Stimulated activated CD8-positive, alpha-beta memory T cell treated with anti-CD3 and anti-CD28 coated beads, Interleukin-4, amount 100 ng/mL, for 24 hours (primary cell): ENCODE results near the gene ZSCAN22.
"Not testable (repeated sequence)": the region's sequence is repeated elsewhere in the genome, so short reads cannot be mapped to it uniquely, and the experiment has no call there.

ENCODE experiments used
- DNase-seq: peaks from one replicate; pipeline ENCODE4 v3.0.0-alpha.2; 2020; ENCODE audit warnings: low read depth

ZSCAN22 gene

GRCh38 chr19:58326914-58327726 lies at the start of gene ZSCAN22:
TSS of gene ZSCAN22 (plus strand) at chr19:58326994. CDS start at chr19:58334803, 7,809 bp downstream.
- DNase-seq = peak; percentile 88

GRCh38 chr19:58277197-58277596 lies 49.6 kb upstream of the ZSCAN22 start:
- no peak for DNase-seq

GRCh38 chr19:58277748-58278540 lies 48.9 kb upstream of the ZSCAN22 start:
- DNase-seq = no peak

GRCh38 chr19:58278541-58279041 lies 48.2 kb upstream of the ZSCAN22 start, which contains the start of gene ZNF8:
TSS of gene ZNF8 (plus strand) at chr19:58278955. CDS start at chr19:58279082, 127 bp downstream.
- peak; percentile 98 for DNase-seq

GRCh38 chr19:58279042-58279924 lies 47.5 kb upstream of the ZSCAN22 start:
- peak; percentile 30 for DNase-seq

DNA sequence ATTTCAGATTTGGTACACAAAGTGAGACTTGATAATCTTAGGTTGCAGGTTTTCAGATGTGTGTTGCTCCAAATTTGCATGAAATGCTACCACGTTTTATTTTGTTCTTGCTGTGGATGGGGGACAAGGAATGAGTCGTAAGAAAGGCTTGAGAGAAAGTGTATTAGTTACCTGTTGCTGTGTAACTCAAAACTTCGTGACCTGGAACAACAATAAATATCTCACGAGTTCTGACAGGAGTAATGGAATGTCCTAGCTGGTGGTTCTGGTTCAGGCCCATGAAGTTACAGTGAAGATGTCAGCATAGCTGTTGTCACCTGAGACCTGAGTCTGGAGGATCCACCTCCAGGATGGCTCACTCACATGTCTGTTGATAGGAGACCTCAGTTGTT lies 46.9 kb upstream of the ZSCAN22 start:
- DNase-seq = no peak

- DNase-seq = no peak
Measured at GRCh38 chr19:58284199-58284598, 42.6 kb upstream of the ZSCAN22 start.

- no peak for DNase-seq
Measured at GRCh38 chr19:58291943-58292342, 34.9 kb upstream of the ZSCAN22 start.

DNA sequence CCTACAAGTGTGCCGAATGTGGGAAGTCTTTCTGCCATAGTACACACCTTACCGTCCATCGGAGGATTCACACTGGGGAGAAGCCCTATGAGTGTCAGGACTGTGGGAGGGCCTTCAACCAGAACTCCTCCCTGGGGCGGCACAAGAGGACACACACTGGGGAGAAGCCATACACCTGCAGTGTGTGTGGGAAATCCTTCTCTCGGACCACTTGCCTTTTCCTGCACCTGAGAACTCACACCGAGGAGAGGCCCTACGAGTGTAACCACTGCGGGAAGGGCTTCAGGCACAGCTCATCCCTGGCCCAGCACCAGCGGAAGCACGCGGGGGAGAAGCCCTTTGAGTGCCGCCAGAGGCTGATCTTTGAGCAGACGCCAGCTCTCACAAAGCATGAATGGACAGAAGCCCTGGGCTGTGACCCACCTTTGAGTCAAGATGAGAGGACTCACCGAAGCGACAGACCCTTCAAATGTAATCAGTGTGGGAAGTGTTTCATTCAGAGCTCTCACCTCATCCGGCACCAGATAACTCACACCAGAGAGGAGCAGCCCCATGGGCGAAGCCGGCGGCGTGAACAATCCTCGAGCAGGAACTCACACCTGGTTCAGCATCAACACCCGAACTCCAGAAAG lies 31.9 kb upstream of the ZSCAN22 start:
- DNase-seq = no peak

DNA sequence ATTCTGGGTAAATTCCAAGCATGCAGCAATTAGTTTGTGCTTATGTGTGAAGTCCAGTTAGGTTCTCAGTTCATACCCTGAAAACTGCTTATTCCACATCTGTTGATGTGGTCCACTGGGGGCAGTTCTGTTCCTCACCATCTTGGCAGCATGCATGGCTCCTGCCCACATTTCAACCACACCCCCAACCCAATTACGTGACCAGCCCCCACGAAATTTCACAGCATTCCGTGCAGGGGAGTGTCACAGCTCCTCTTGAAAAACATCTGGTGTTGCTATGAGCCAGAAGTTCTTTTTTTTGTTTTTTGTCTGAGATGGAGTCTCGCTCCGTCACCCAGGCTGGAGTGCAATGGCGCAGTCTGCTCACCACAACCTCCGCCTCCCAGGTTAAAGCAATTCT lies 30.7 kb upstream of the ZSCAN22 start:
- DNase-seq = no peak

GRCh38 chr19:58300620-58301019 lies 26.2 kb upstream of the ZSCAN22 start:
- no peak for DNase-seq

- DNase-seq = no peak
Measured at GRCh38 chr19:58304255-58304654, 22.5 kb upstream of the ZSCAN22 start.

- DNase-seq = no peak
Measured at GRCh38 chr19:58304748-58305064, 22.1 kb upstream of the ZSCAN22 start.

DNA sequence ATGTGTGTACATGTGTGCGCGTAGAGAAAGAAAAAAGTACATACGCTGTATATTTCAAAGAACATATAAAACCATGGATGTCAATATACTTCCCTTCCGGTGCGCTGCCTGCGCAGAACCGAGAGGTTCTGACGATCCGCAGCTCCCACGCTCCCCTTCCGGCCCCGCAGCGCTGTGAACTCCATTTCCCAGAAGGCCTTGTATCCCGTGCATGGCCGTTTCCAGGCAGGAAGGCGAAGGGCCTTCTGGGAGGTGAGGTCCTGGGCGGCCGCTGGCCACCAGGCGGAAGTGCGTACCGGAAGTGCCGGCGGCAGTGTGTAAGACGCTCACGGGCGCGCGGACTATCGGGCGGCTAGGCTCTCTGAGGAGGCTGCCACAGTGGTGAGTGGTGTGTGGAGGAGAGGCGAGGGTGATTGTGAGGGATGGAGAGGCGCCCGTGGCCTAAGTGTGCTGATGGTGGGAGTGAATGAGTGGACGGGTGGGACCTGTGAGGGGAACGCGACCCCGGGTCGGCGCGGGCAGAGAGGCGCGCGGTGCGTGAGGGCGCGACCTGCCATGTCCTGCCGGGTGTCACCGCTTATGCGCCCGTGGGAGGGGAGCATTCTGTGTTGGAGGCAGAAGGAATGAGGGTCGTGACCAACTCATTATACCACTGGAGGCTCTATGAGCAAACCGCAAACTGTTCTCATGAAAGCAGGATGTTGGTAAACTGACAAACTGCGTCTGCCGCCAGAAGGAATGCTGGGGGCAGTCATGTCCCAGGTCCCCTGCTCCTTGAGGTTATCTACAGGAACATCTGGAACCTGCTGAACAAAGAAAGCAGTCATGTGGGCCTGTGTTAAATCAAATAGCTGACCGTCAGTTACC lies 21.5 kb upstream of the ZSCAN22 start, which contains the start of gene ERVK3-1:
Gene ERVK3-1, plus strand, starts transcription at position 313 of the 867 bp plus-strand sequence. CDS start 6,792 bp downstream, outside the sequence.
- DNase-seq = peak; percentile 91

DNA sequence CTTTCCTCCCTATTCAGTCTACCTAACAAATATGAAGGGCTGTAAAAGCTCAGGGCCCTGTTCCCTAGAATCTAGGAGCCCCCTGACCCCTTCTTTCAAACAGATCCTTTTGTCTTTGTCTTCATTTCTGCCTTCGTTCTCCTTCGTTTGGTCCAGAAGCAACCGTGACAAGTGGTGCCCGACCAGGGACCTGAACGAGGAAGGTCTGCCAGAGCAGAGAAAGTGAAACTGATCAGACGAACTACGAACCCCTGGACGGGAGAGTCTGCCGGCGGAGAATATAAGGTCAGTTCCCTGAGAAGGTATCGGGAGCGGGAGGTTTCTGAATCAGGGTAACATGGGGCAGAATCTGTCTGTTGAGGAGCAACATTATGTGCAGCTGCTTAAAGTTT lies 20.9 kb upstream of the ZSCAN22 start:
- no peak for DNase-seq

DNA sequence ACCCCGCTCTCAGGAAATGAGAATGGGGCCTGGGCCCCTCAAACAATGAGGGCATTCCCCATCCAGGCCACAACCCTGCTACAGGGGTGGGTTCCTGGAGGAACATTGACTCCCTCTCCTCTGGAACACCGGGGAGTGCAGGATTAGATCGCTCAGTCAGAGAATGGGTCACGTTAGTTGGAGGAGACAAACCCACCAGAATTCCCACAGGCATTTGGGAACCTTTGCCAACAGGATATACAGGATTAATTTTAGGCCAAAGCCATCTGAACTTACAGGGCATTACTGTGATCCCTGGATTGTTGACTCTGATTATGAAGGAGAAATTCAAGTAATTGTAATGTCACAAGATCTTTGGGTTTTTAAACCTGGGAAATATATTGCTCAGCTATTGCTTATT lies 19.1 kb upstream of the ZSCAN22 start:
- DNase-seq = no peak

DNA sequence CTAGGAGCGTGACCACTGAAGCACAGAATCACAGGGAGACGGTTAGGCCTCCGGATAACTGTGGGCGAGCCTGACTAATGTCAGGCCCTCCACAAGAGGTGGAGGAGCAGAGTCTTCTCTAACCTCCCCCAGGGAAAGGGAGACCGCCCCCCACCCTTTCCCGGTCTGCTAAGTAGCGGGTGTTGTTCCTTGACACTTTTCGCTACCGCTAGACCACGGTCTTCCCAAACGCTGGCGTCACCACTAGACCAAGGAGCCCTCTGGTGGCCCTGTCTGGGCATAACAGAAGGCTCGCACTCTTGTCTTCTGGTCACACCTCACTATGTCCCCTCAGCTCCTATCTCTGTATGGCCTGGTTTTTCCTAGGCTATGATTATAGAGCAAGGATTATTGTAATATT lies 16.1 kb upstream of the ZSCAN22 start:
- DNase-seq = not testable (repeated sequence)

DNA sequence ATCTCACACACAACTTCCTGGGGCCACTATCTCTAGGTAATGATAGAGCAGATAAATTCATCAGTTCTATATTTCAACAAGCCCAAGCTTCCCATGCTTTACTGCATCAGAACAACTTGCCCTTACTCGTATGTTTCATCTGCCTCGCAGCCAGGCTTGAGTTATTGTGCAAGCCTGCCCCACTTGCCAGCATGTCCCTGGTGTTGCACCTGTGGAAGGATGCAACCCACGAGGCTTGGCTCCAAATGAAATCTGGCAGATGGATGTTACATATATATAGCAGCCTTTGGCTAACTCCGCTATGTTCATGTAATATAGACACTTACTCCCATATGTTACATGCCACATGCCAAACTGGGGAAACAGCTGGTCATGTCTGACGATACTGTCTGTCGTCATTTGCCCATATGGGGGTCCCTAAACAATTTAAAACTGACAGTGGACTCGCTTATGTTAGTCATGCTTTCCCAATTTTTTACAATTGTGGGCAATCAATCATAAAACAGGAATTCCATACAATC lies 15.4 kb upstream of the ZSCAN22 start:
- DNase-seq = no peak

DNA sequence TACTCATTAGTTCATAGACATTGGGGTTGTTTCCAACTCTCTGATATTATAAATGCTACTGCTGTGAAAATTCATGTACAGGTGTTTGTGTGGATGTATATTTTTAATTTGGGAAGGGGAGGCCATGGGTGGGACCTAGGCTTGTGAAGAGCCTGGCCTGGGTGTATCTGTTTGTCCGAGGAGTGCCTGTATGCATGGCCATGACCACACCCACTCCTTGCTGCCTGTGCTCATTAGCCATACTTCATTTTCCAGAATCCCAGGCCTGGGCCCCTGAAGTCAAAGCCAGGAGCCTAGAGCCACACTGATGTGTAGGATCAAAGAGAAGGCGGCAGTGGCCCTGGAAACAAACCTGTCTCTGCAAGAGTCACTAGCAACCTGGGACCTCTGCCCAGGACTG lies 11.2 kb upstream of the ZSCAN22 start:
- no peak for DNase-seq

GRCh38 chr19:58317476-58318072 lies 9.2 kb upstream of the ZSCAN22 start:
- no peak for DNase-seq
